ENCODE data around the gene ELP2.
"Not testable (repeated sequence)": the region's sequence is repeated elsewhere in the genome, so short reads cannot be mapped to it uniquely, and the experiment has no call there.

ELP2 gene

DNA sequence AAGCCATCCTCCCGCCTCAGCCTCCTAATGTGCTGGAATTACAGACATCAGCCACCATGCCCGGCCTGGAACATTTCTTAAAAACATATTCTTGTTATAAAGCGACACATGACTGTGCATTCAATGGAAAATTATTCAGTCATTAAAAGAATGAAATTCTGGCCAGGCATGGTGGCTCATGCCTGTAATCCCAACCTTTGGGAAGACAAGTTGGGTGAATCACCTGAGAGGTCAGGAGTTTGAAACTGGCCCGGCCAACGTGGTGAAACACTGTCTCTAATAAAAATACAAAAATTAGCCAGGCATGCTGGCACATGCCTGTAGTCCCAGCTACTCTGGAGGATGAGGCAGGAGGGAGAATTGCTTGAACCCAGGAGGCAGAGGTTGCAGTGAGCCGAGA, 40.7 kb upstream of the ELP2 start:
- intact Hi-C loops (cut with DNase I; ENCODE audit: low total_unique reads), result no loop called here
- TF ChIP-seq, protein P1, sequence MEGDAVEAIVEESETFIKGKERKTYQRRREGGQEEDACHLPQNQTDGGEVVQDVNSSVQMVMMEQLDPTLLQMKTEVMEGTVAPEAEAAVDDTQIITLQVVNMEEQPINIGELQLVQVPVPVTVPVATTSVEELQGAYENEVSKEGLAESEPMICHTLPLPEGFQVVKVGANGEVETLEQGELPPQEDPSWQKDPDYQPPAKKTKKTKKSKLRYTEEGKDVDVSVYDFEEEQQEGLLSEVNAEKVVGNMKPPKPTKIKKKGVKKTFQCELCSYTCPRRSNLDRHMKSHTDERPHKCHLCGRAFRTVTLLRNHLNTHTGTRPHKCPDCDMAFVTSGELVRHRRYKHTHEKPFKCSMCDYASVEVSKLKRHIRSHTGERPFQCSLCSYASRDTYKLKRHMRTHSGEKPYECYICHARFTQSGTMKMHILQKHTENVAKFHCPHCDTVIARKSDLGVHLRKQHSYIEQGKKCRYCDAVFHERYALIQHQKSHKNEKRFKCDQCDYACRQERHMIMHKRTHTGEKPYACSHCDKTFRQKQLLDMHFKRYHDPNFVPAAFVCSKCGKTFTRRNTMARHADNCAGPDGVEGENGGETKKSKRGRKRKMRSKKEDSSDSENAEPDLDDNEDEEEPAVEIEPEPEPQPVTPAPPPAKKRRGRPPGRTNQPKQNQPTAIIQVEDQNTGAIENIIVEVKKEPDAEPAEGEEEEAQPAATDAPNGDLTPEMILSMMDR (IDR thresholded peaks at IDR 0.05), result no peak
- peaks cover 0 to 5% of the 10 kb centered on the region in 2 donors for H3K27me3 ChIP-seq
- no peak for DNase-seq
- no peak overlapping the region for H3K4me3 ChIP-seq
- no peaks in the 10 kb centered on the region for H3K36me3 ChIP-seq
- no peak overlapping the region for H3K27ac ChIP-seq
- no peaks in the 10 kb centered on the region for H3K4me1 ChIP-seq
- no peaks in the 10 kb centered on the region for H3K9me3 ChIP-seq

DNA sequence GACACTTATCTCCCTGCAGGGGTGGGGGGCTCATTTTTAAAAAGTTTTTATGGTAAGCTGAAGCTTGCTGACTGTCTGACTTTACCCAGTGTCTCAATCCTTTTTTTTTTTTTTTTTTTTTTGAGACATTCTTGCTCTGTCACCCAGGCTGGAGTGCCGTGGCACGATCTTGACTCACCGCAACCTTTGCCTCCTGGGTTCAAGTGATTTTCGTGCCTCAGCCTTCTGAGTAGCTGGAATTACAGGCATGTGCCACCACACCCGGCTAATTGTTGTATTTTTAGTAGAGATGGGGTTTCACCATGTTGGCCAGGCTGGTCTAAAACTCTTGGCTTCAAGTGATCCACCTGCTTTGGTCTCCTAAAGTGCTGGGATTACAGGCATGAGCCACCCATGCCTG, 37.6 kb upstream of the ELP2 start:
- H3K27me3 ChIP-seq; DNase-seq; intact Hi-C loops (cut with DNase I; ENCODE audit: low total_unique reads); H3K9me3 ChIP-seq; H3K4me3 ChIP-seq; H3K4me1 ChIP-seq; H3K27ac ChIP-seq; H3K36me3 ChIP-seq: not testable (repeated sequence)

DNA sequence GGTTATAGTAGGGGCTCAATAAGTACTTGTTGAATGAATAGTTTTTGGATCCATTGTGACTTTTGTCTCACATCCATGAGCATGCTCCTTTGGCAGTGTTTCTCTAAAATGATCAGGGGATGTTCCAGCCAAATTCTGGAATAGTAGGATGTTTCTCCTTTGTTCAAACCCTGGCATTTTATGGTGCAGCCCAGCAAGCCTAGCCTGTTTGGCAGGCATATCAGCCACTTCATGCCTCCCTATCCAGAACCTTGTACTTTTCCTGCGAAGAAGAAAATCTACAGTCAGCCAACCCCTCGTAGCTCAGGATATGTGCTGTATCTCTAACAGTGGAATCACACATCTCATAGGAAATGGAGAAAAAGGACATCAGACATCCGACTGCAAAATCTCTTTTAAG, 35.3 kb upstream of the ELP2 start:
- H3K9me3 ChIP-seq, result no peaks in the 10 kb centered on the region
- no peak overlapping the region for H3K4me3 ChIP-seq
- H3K27ac ChIP-seq, result no peak overlapping the region
- intact Hi-C loops (cut with DNase I; ENCODE audit: low total_unique reads), result no loop called here
- H3K36me3 ChIP-seq, result no peaks in the 10 kb centered on the region
- H3K4me1 ChIP-seq, result no peaks in the 10 kb centered on the region
- no peaks in the 10 kb centered on the region for H3K27me3 ChIP-seq
- no peak for DNase-seq
- TF ChIP-seq, protein P1 (IDR thresholded peaks at IDR 0.05), result no peak

DNA sequence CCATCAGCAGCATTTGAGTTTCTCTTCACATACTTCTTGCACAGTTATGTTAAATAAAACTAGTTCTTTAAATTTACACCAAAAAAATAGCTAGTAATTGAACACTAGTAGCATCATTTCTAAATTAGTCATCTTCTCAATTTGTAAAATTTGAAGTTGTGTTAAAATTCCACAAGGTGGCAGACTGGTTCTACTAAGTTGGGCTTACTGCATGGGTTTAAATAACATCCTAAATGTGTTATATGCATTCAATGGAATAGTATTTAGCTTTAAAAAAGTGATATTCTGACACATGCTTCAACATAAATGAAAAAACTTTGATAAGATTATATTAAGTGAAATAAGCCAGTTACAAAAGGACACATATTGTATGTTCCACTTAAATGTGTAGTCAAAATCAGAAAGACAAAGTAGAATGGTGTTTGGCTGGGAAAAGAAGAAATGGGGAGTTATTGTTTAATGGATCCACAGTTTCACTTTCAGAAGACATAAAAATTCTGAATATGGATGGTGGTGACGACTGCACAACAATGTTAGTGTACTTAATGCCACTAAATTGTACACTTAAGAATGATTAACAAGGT, 33.7 kb upstream of the ELP2 start:
- peaks cover 0 to under 1% of the 10 kb centered on the region in 2 donors for H3K27me3 ChIP-seq
- intact Hi-C loops (cut with DNase I; ENCODE audit: low total_unique reads), result loop anchor here (2.0 kb wide), 1 partner anchor 189 kb away; no protein-coding TSS in a partner anchor
- H3K9me3 ChIP-seq, result no peaks in the 10 kb centered on the region
- H3K4me1 ChIP-seq, result no peaks in the 10 kb centered on the region
- TF ChIP-seq, protein P1 (IDR thresholded peaks at IDR 0.05), result peak; percentile 37 to 60
- DNase-seq, result no peak
- H3K36me3 ChIP-seq, result no peaks in the 10 kb centered on the region
- no peak overlapping the region for H3K27ac ChIP-seq
- no peak overlapping the region for H3K4me3 ChIP-seq

DNA sequence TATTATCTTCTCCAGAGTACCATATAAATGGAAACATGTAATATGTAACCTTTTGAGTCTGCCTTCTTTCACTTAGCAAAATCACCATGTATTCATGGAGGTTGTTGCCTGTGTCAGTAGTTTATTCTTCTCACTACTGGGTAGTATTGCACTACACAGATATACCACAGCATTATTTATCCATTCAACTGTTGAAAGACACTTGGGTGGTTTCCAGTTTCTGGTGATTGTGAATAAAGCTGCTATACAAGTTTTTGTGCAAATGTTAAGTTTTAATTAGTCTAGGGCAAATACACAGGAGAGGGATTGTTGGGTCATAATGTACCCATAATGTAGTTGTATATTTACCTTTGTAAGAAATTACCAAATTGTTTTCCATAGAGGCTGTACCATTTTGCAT, 32.7 kb upstream of the ELP2 start:
- DNase-seq, result no peak
- intact Hi-C loops (cut with DNase I; ENCODE audit: low total_unique reads), result loop anchor here (2.0 kb wide), 1 partner anchor 188 kb away; no protein-coding TSS in a partner anchor
- no peak overlapping the region for H3K4me3 ChIP-seq
- H3K27me3 ChIP-seq, result peaks cover 0 to 3% of the 10 kb centered on the region in 2 donors
- no peaks in the 10 kb centered on the region for H3K36me3 ChIP-seq
- peaks cover 0 to 3% (median 0%) of the 10 kb centered on the region in 3 donors for H3K9me3 ChIP-seq
- no peak overlapping the region for H3K27ac ChIP-seq
- H3K4me1 ChIP-seq, result no peaks in the 10 kb centered on the region
- TF ChIP-seq, protein P1 (IDR thresholded peaks at IDR 0.05), result no peak

DNA sequence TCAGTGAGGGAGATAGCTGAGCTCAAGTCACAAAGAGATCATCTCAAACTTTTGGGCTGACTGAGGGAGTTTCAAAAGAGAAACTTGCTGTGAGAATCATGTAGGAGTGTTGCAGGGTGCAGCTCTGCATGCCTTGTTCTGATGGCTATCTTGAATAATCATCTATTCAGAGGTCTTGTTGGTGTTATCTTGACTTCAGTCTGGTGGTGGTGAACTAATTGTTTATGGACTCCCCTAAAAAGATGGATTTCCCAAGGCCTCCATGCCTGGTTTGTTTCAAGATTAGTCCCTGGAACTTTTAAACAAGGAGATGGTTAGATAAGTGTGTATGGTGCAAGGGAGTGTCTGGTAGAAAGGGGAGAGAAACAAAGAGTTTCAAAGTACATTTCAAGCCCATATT, 30.4 kb upstream of the ELP2 start:
- Histone ChIP-seq H3K27ac (no peak overlapping the region), H3K9me3 (peaks cover 0 to 7% (median 0%) of the 10 kb centered on the region in 3 donors), H3K27me3 (peaks cover 0 to 3% of the 10 kb centered on the region in 2 donors), H3K4me3 (no peak overlapping the region), H3K36me3 (no peaks in the 10 kb centered on the region), H3K4me1 (no peaks in the 10 kb centered on the region)
- no peak for DNase-seq
- intact Hi-C loops (cut with DNase I; ENCODE audit: low total_unique reads), result no loop called here
- TF ChIP-seq, protein P1 (IDR thresholded peaks at IDR 0.05), result no peak
